ENCODE measurements around the gene ATG4D.
"Not testable (repeated sequence)": the region's sequence is repeated elsewhere in the genome, so short reads cannot be mapped to it uniquely, and the experiment has no call there.

The ATG4D gene

GRCh38 chr19:10566658-10567410 lies 23.1 kb downstream of the ATG4D start:
- H3K27ac ChIP-seq (ENCODE audit: low read depth, low read length) = peak overlapping the region; percentile 65
- peak overlapping the region; percentile 86 for H3K4me3 ChIP-seq (ENCODE audit: low read depth, low read length)
- peaks cover 31% of the 10 kb centered on the region for H3K79me2 ChIP-seq (ENCODE audit: control insufficient read depth, insufficient read depth, low read length, unreplicated experiment)
- H3K27me3 ChIP-seq (ENCODE audit: insufficient read depth, low read length) = no peaks in the 10 kb centered on the region
- peaks cover 21% of the 10 kb centered on the region for H3K4me1 ChIP-seq (ENCODE audit: control insufficient read depth, insufficient read depth, low read length, unreplicated experiment)
- H2AFZ ChIP-seq (ENCODE audit: low read length, unreplicated experiment) = peak overlapping the region; percentile 14
- no peaks in the 10 kb centered on the region for H3K36me3 ChIP-seq (ENCODE audit: insufficient read depth, low read length)

- Histone ChIP-seq H3K27me3 (ENCODE audit: insufficient read depth, low read length) (no peaks in the 10 kb centered on the region), H3K4me1 (ENCODE audit: control insufficient read depth, insufficient read depth, low read length, unreplicated experiment) (peaks cover 21% of the 10 kb centered on the region), H2AFZ (ENCODE audit: low read length, unreplicated experiment) (no peak overlapping the region), H3K27ac (ENCODE audit: low read depth, low read length) (no peak overlapping the region), H3K4me3 (ENCODE audit: low read depth, low read length) (peak overlapping the region; percentile 86), H3K36me3 (ENCODE audit: insufficient read depth, low read length) (no peaks in the 10 kb centered on the region), H3K79me2 (ENCODE audit: control insufficient read depth, insufficient read depth, low read length, unreplicated experiment) (peaks cover 29% of the 10 kb centered on the region)
These were observed 24.0 kb downstream of the ATG4D start for GRCh38 chr19:10567656-10568055.

GRCh38 chr19:10568062-10568825 lies 24.5 kb downstream of the ATG4D start:
- H3K4me3 ChIP-seq (ENCODE audit: low read depth, low read length) = peak overlapping the region; percentile 86
- peak overlapping the region; percentile 38 for H2AFZ ChIP-seq (ENCODE audit: low read length, unreplicated experiment)
- H3K27me3 ChIP-seq (ENCODE audit: insufficient read depth, low read length) = no peaks in the 10 kb centered on the region
- H3K27ac ChIP-seq (ENCODE audit: low read depth, low read length) = no peak overlapping the region
- peaks cover 28% of the 10 kb centered on the region for H3K79me2 ChIP-seq (ENCODE audit: control insufficient read depth, insufficient read depth, low read length, unreplicated experiment)
- H3K4me1 ChIP-seq (ENCODE audit: control insufficient read depth, insufficient read depth, low read length, unreplicated experiment) = peaks cover 21% of the 10 kb centered on the region
- H3K36me3 ChIP-seq (ENCODE audit: insufficient read depth, low read length) = no peaks in the 10 kb centered on the region

- H3K4me1 ChIP-seq (ENCODE audit: control insufficient read depth, insufficient read depth, low read length, unreplicated experiment) = peaks cover 21% of the 10 kb centered on the region
- peak within 1 kb of the TSS; percentile 38 for H2AFZ ChIP-seq (ENCODE audit: low read length, unreplicated experiment)
- H3K36me3 ChIP-seq (ENCODE audit: insufficient read depth, low read length) = no peaks in the 10 kb centered on the region
- no peaks in the 10 kb centered on the region for H3K27me3 ChIP-seq (ENCODE audit: insufficient read depth, low read length)
- peak within 1 kb of the TSS; percentile 80 for H3K27ac ChIP-seq (ENCODE audit: low read depth, low read length)
- peak within 1 kb of the TSS; percentile 86 for H3K4me3 ChIP-seq (ENCODE audit: low read depth, low read length)
- peaks cover 28% of the 10 kb centered on the region for H3K79me2 ChIP-seq (ENCODE audit: control insufficient read depth, insufficient read depth, low read length, unreplicated experiment)
These were observed 25.3 kb downstream of the ATG4D start, which contains the start of gene CDKN2D for GRCh38 chr19:10568826-10569651. TSS of gene CDKN2D (minus strand) at chr19:10568979. CDS start at chr19:10568653, 326 bp downstream.

GRCh38 chr19:10573793-10574192 lies 30.1 kb downstream of the ATG4D start:
- not testable (repeated sequence) for H3K27ac ChIP-seq (ENCODE audit: low read depth, low read length); H3K79me2 ChIP-seq (ENCODE audit: control insufficient read depth, insufficient read depth, low read length, unreplicated experiment); H3K36me3 ChIP-seq (ENCODE audit: insufficient read depth, low read length); H3K4me3 ChIP-seq (ENCODE audit: low read depth, low read length); H3K27me3 ChIP-seq (ENCODE audit: insufficient read depth, low read length); H2AFZ ChIP-seq (ENCODE audit: low read length, unreplicated experiment); H3K4me1 ChIP-seq (ENCODE audit: control insufficient read depth, insufficient read depth, low read length, unreplicated experiment)

- H3K4me3 ChIP-seq (ENCODE audit: low read depth, low read length) = no peak overlapping the region
- H3K27me3 ChIP-seq (ENCODE audit: insufficient read depth, low read length) = no peaks in the 10 kb centered on the region
- no peak overlapping the region for H3K27ac ChIP-seq (ENCODE audit: low read depth, low read length)
- H3K79me2 ChIP-seq (ENCODE audit: control insufficient read depth, insufficient read depth, low read length, unreplicated experiment) = no peaks in the 10 kb centered on the region
- no peaks in the 10 kb centered on the region for H3K36me3 ChIP-seq (ENCODE audit: insufficient read depth, low read length)
- no peaks in the 10 kb centered on the region for H3K4me1 ChIP-seq (ENCODE audit: control insufficient read depth, insufficient read depth, low read length, unreplicated experiment)
- no peak overlapping the region for H2AFZ ChIP-seq (ENCODE audit: low read length, unreplicated experiment)
These were observed 30.8 kb downstream of the ATG4D start for GRCh38 chr19:10574462-10574861.

- Histone ChIP-seq H3K36me3 (ENCODE audit: insufficient read depth, low read length) (no peaks in the 10 kb centered on the region), H3K27ac (ENCODE audit: low read depth, low read length) (no peak overlapping the region), H3K4me1 (ENCODE audit: control insufficient read depth, insufficient read depth, low read length, unreplicated experiment) (no peaks in the 10 kb centered on the region), H2AFZ (ENCODE audit: low read length, unreplicated experiment) (no peak overlapping the region), H3K79me2 (ENCODE audit: control insufficient read depth, insufficient read depth, low read length, unreplicated experiment) (no peaks in the 10 kb centered on the region), H3K4me3 (ENCODE audit: low read depth, low read length) (no peak overlapping the region), H3K27me3 (ENCODE audit: insufficient read depth, low read length) (no peaks in the 10 kb centered on the region)
These were observed 31.5 kb downstream of the ATG4D start for GRCh38 chr19:10575011-10575716.

GRCh38 chr19:10577951-10578350 lies 34.2 kb downstream of the ATG4D start:
- Histone ChIP-seq H3K79me2 (ENCODE audit: control insufficient read depth, insufficient read depth, low read length, unreplicated experiment) (no peaks in the 10 kb centered on the region), H3K36me3 (ENCODE audit: insufficient read depth, low read length) (no peaks in the 10 kb centered on the region), H3K4me1 (ENCODE audit: control insufficient read depth, insufficient read depth, low read length, unreplicated experiment) (no peaks in the 10 kb centered on the region), H3K27me3 (ENCODE audit: insufficient read depth, low read length) (no peaks in the 10 kb centered on the region), H3K27ac (ENCODE audit: low read depth, low read length) (no peak overlapping the region), H3K4me3 (ENCODE audit: low read depth, low read length) (no peak overlapping the region), H2AFZ (ENCODE audit: low read length, unreplicated experiment) (no peak overlapping the region)

- Histone ChIP-seq H3K4me1 (ENCODE audit: control insufficient read depth, insufficient read depth, low read length, unreplicated experiment) (no peaks in the 10 kb centered on the region), H2AFZ (ENCODE audit: low read length, unreplicated experiment) (peak overlapping the region; percentile 81), H3K79me2 (ENCODE audit: control insufficient read depth, insufficient read depth, low read length, unreplicated experiment) (no peaks in the 10 kb centered on the region), H3K36me3 (ENCODE audit: insufficient read depth, low read length) (no peaks in the 10 kb centered on the region), H3K27ac (ENCODE audit: low read depth, low read length) (no peak overlapping the region), H3K4me3 (ENCODE audit: low read depth, low read length) (peak overlapping the region; percentile 63; the same call in 1 of the 2 replicates), H3K27me3 (ENCODE audit: insufficient read depth, low read length) (no peaks in the 10 kb centered on the region)
These were observed 37.4 kb downstream of the ATG4D start for GRCh38 chr19:10580979-10581631.
